ENCODE data around the gene LTBP4. TPM values are rescaled to one million over a fixed set of nuclear protein-coding genes. Genes with fewer than 3 reads are reported as not detected.

The LTBP4 gene, protein sequence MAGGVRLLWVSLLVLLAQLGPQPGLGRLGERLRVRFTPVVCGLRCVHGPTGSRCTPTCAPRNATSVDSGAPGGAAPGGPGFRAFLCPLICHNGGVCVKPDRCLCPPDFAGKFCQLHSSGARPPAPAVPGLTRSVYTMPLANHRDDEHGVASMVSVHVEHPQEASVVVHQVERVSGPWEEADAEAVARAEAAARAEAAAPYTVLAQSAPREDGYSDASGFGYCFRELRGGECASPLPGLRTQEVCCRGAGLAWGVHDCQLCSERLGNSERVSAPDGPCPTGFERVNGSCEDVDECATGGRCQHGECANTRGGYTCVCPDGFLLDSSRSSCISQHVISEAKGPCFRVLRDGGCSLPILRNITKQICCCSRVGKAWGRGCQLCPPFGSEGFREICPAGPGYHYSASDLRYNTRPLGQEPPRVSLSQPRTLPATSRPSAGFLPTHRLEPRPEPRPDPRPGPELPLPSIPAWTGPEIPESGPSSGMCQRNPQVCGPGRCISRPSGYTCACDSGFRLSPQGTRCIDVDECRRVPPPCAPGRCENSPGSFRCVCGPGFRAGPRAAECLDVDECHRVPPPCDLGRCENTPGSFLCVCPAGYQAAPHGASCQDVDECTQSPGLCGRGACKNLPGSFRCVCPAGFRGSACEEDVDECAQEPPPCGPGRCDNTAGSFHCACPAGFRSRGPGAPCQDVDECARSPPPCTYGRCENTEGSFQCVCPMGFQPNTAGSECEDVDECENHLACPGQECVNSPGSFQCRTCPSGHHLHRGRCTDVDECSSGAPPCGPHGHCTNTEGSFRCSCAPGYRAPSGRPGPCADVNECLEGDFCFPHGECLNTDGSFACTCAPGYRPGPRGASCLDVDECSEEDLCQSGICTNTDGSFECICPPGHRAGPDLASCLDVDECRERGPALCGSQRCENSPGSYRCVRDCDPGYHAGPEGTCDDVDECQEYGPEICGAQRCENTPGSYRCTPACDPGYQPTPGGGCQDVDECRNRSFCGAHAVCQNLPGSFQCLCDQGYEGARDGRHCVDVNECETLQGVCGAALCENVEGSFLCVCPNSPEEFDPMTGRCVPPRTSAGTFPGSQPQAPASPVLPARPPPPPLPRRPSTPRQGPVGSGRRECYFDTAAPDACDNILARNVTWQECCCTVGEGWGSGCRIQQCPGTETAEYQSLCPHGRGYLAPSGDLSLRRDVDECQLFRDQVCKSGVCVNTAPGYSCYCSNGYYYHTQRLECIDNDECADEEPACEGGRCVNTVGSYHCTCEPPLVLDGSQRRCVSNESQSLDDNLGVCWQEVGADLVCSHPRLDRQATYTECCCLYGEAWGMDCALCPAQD (N-terminal part only)
- 100 to 1,000 TPM; 151 to 181 TPM for total RNA-seq
- 100 to 1,000 TPM; 294 to 519 (median 368) TPM for polyA plus RNA-seq (ENCODE audit: insufficient read length in 6 of 6)
- long read RNA-seq, donor 1, full-length matches to known transcripts, result 11 of 162 reads
- long read RNA-seq, donor 1, partial matches to known transcripts, result 151 of 162 reads
- long read RNA-seq, donor 1, other reads (novel, unspliced or antisense), result 0 of 162 reads
- long read RNA-seq, donor 2, full-length matches to known transcripts, result 6 of 179 reads
- long read RNA-seq, donor 2, partial matches to known transcripts, result 161 of 179 reads
- long read RNA-seq, donor 2, other reads (novel, unspliced or antisense), result 12 of 179 reads
- long read RNA-seq, donor 3, full-length matches to known transcripts, result 13 of 52 reads
- long read RNA-seq, donor 3, partial matches to known transcripts, result 34 of 52 reads
- long read RNA-seq, donor 3, other reads (novel, unspliced or antisense), result 5 of 52 reads
- long read RNA-seq, donor 4, partial matches to known transcripts, result 13 of 18 reads
- long read RNA-seq, donor 4, other reads (novel, unspliced or antisense), result 4 of 18 reads
- long read RNA-seq, donor 5, full-length matches to known transcripts, result 6 of 84 reads
- long read RNA-seq, donor 5, partial matches to known transcripts, result 78 of 84 reads
- long read RNA-seq, donor 5, other reads (novel, unspliced or antisense), result 0 of 84 reads
- long read RNA-seq, donor 6, full-length matches to known transcripts, result 4 of 18 reads
- long read RNA-seq, donor 6, partial matches to known transcripts, result 14 of 18 reads
- long read RNA-seq, donor 6, other reads (novel, unspliced or antisense), result 0 of 18 reads
- long read RNA-seq, donor 7, full-length matches to known transcripts, result 9 of 16 reads
- long read RNA-seq, donor 7, partial matches to known transcripts, result 7 of 16 reads
- long read RNA-seq, donor 7, other reads (novel, unspliced or antisense), result 0 of 16 reads
- long read RNA-seq, donor 8, full-length matches to known transcripts, result 18 of 130 reads
- long read RNA-seq, donor 8, partial matches to known transcripts, result 94 of 130 reads
- long read RNA-seq, donor 8, other reads (novel, unspliced or antisense), result 18 of 130 reads
- long read RNA-seq, donor 9, result 0 reads
- long read RNA-seq, donor 10, partial matches to known transcripts, result 14 of 18 reads
- long read RNA-seq, donor 10, other reads (novel, unspliced or antisense), result 4 of 18 reads
- long read RNA-seq, donor 11, result 0 reads
- long read RNA-seq, donor 12, full-length matches to known transcripts, result 10 of 58 reads
- long read RNA-seq, donor 12, partial matches to known transcripts, result 48 of 58 reads
- long read RNA-seq, donor 12, other reads (novel, unspliced or antisense), result 0 of 58 reads

DNA sequence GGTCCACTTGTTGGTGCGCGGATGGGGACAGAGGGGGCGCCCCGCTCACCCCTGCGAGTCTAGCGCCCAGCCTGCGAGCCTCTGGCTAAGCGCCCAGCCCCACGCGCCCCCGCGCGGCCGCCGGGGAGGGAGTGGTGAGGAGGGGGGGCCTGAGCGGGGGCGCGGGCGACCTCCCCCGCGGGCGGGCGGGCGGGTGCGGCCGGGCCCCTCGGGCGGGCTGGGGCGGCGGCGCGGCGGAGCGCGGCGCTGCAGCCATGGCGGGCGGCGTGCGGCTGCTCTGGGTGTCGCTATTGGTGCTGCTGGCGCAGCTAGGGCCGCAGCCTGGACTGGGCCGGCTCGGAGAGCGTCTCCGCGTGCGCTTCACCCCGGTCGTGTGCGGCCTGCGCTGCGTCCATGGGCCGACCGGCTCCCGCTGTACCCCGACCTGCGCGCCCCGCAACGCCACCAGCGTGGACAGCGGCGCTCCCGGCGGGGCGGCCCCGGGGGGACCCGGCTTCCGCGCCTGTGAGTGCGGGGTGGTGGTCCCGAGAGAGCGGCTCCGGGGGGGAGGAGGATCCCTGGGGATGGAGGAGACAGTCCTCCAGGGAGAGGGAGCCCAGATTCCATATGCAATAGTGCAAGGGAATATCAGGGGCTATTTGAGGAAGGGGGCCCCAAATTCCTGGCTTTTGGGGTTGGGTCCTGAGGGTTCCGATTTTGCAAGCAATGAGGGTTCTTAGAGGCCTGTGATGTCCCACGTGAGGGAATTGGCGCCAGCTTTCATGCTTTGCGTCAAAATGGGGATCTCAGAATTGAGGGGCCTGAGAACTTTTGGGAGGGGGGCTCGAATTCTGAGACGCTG, at the start of gene LTBP4:
Gene LTBP4, plus strand, starts transcription at position 236 of the 841 bp plus-strand sequence. Its CDS starts 19 bp downstream, at position 255.
- H3K4me3 ChIP-seq, result peak within 1 kb of the TSS; percentile 40 to 41
- DNase-seq (peak in 2 of 4 donors; percentile 82), ATAC-seq (no peak)
- H3K36me3 ChIP-seq, result no peaks in the 10 kb centered on the region
- peaks cover 35 to 93% of the 10 kb centered on the region in 2 donors for H3K4me1 ChIP-seq
- TF ChIP-seq, protein P1, sequence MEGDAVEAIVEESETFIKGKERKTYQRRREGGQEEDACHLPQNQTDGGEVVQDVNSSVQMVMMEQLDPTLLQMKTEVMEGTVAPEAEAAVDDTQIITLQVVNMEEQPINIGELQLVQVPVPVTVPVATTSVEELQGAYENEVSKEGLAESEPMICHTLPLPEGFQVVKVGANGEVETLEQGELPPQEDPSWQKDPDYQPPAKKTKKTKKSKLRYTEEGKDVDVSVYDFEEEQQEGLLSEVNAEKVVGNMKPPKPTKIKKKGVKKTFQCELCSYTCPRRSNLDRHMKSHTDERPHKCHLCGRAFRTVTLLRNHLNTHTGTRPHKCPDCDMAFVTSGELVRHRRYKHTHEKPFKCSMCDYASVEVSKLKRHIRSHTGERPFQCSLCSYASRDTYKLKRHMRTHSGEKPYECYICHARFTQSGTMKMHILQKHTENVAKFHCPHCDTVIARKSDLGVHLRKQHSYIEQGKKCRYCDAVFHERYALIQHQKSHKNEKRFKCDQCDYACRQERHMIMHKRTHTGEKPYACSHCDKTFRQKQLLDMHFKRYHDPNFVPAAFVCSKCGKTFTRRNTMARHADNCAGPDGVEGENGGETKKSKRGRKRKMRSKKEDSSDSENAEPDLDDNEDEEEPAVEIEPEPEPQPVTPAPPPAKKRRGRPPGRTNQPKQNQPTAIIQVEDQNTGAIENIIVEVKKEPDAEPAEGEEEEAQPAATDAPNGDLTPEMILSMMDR (IDR thresholded peaks at IDR 0.05), result no peak
- peak within 1 kb of the TSS; percentile 28 to 80 for H3K27ac ChIP-seq
- H3K9me3 ChIP-seq, result no peaks in the 10 kb centered on the region
- H3K27me3 ChIP-seq, result peaks cover 40 to 100% of the 10 kb centered on the region in 2 donors
- intact Hi-C loops (cut with DNase I), result no loop called here

GRCh38 chr19:40552848-40553247, 48.3 kb upstream of the LTBP4 start:
- H3K4me1 ChIP-seq, result peaks cover 0 to 7% of the 10 kb centered on the region in 2 donors
- intact Hi-C loops (cut with DNase I), result no loop called here
- DNase-seq (no peak), ATAC-seq (no peak)
- TF ChIP-seq, protein P1 (IDR thresholded peaks at IDR 0.05), result no peak
- H3K27ac ChIP-seq, result no peak overlapping the region
- no peaks in the 10 kb centered on the region for H3K9me3 ChIP-seq
- H3K27me3 ChIP-seq, result peaks cover 24 to 91% of the 10 kb centered on the region in 2 donors
- H3K36me3 ChIP-seq, result no peaks in the 10 kb centered on the region
- H3K4me3 ChIP-seq, result no peak overlapping the region

GRCh38 chr19:40553885-40554857, 47.0 kb upstream of the LTBP4 start:
- peaks cover 17 to 77% of the 10 kb centered on the region in 2 donors for H3K27me3 ChIP-seq
- ATAC-seq, result peak; percentile 33
- intact Hi-C loops (cut with DNase I), result no loop called here

More at GRCh38 chr19:40553885-40554857, 47.0 kb upstream of the LTBP4 start:
- no peak overlapping the region for H3K4me3 ChIP-seq
- no peaks in the 10 kb centered on the region for H3K36me3 ChIP-seq
- H3K27ac ChIP-seq, result no peak overlapping the region
- peaks cover 0 to 2% of the 10 kb centered on the region in 2 donors for H3K4me1 ChIP-seq
- TF ChIP-seq, protein P1 (IDR thresholded peaks at IDR 0.05), result no peak
- no peak for DNase-seq
- H3K9me3 ChIP-seq, result no peaks in the 10 kb centered on the region

All from left lung (tissue), 14 donors.